AG04449 (cell line): ENCODE measurements around the gene CHCT1.
"Not testable (repeated sequence)": the region's sequence is repeated elsewhere in the genome, so short reads cannot be mapped to it uniquely, and the experiment has no call there.

Experiments used
- CTCF ChIA-PET: fragments of 350-600 bp; formaldehyde crosslinking; extraction: SDS; loops from one replicate; lab custom pipeline; 2021; ENCODE audit warnings: antibody characterized with exemption; lab: Yijun Ruan, JAX
- POLR2A ChIA-PET: fragments of 400-600, 350-600 bp; formaldehyde crosslinking; extraction: SDS; loops from one replicate; lab custom pipeline; 2020; ENCODE audit warnings: antibody characterized with exemption, inconsistent platforms; lab: Yijun Ruan, JAX
- DNase-seq: peaks from one replicate; pipeline ENCODE4 v3.0.0-alpha.2; 2010; ENCODE audit warnings: low read depth, low spot score
- H3K4me3 ChIP-seq: 2 replicates; pipeline ENCODE4 v1.5.1; 2011; ENCODE audit warnings: low read depth, mild to moderate bottlenecking, control low read depth, low read length
- TF ChIP-seq, protein P1 (sequence below): IDR thresholded peaks from one replicate; pipeline ENCODE4 v1.5.1; 2011; ENCODE audit warnings: mild to moderate bottlenecking, moderate library complexity, low read length, control low read depth, inconsistent platforms; ENCODE audit not compliant: insufficient read depth; ENCODE audit errors: missing control alignments

The CHCT1 gene

DNA sequence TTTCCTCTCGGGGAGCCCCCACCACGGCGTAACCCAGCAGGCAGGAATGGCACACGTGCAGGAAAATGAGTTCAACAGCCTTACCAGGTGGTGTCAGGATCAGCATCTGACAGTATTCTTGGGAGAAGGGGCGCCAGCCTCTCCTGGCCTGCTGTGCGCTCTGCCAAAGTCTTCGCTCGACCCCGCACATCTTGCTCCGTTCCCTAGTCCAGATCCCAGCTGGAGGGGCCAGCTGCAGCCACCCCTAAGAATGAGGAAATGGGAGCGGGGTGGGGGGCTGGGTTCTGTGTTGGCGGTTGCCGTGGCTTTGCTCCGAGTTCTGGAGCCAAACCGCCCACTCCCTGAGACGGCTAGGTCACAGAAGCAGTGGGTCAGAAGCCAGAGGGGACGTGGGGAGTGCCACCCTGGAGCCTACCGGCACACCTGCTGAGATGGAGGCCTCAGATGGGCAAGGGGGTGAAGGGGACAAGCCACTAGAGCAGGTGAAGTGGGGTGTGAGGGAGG is at the start of gene CHCT1:
Gene CHCT1, plus strand, starts transcription at position 328 of the 504 bp plus-strand sequence. Its CDS starts 104 bp downstream, at position 432.
- CTCF ChIA-PET: interaction anchor here (1.0 to 1.8 kb wide), 3 partner anchors 8 to 219 kb away, joined by 3 to 18 read pairs (median 3); no protein-coding TSS in a partner anchor
- TF ChIP-seq, protein P1, sequence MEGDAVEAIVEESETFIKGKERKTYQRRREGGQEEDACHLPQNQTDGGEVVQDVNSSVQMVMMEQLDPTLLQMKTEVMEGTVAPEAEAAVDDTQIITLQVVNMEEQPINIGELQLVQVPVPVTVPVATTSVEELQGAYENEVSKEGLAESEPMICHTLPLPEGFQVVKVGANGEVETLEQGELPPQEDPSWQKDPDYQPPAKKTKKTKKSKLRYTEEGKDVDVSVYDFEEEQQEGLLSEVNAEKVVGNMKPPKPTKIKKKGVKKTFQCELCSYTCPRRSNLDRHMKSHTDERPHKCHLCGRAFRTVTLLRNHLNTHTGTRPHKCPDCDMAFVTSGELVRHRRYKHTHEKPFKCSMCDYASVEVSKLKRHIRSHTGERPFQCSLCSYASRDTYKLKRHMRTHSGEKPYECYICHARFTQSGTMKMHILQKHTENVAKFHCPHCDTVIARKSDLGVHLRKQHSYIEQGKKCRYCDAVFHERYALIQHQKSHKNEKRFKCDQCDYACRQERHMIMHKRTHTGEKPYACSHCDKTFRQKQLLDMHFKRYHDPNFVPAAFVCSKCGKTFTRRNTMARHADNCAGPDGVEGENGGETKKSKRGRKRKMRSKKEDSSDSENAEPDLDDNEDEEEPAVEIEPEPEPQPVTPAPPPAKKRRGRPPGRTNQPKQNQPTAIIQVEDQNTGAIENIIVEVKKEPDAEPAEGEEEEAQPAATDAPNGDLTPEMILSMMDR: no peak
- DNase-seq: no peak
- peak within 1 kb of the TSS; percentile 60 for H3K4me3 ChIP-seq
- POLR2A ChIA-PET: no interaction called here

DNA sequence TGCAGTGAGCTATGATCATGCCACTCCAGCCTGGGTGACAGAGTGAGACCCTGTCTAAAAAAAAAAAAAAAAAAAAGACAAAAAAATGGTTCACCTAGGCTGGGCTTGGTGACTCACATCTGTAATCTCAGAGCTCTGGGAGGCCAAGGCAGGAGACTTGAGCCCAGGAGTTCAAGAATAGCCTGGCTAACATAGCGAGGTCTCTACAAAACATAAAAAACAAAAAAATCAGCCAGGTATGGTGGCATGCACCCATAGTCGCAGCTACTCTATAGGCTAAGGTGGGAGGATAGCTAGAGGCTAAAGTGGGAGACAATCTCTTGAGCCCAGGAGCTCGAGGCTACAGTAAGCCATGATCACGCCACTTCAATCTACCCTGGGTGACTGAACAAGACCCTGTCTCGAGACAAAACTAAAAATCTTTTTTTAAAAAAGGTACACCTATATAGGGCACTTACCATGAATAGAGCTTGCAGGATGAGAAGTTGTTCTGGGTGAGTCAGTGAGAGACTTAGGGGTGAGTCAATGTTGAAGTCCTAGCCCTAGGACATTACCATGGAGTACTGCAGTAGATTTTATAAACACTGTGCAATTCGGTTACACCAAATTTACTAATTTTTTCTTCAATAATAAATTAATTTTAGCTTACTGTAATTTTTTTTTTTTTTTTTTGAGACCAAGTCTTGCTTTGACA is 49.4 kb upstream of the CHCT1 start:
- ChIA-PET CTCF (interaction anchor here (0.9 to 1.3 kb wide), 2 partner anchors 10 to 59 kb away, joined by 3 read pairs; no protein-coding TSS in a partner anchor), POLR2A (interaction anchor here (0.8 to 1.1 kb wide), 2 partner anchors 15 to 19 kb away, joined by 3 to 4 read pairs; partner anchors contain the start of gene USP32)
- no peak overlapping the region for H3K4me3 ChIP-seq
- no peak for DNase-seq
- TF ChIP-seq, protein P1: no peak

DNA sequence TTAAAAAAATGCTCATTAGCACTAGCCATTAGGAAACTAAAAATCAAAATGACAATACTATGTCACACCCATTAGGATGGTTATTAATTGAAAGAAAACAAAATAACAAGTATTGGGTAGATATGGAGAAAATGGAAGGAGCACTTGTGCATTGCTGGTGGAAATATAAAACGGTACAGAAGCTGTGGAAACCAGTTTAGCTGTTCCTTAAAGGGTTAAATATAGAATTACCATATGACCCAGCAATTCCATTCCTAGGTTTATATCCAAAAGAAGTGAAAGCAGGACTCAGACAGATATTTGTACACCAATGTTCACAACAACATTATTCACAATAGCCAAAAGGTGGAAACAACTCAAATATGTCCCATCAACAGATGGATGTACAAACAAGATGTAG is 44.1 kb upstream of the CHCT1 start:
- CTCF ChIA-PET, POLR2A ChIA-PET, H3K4me3 ChIP-seq, DNase-seq: not testable (repeated sequence)

DNA sequence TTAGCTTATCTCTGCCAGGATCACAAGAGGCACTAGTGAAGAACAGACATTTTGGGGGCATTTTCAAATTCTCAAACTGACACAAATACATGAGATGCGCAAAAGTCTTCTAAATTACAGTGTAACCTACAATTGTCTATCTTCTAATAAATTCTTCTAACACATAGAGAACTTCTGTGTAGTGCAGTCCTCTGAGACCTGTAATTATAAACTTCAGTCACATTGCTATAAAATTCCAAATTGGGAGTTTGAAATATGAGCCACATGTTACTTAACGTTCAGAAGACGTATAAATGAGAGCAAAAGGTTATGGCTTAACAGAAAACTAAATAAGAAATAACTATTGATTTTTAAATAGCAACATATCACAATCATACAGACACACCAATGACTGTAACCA is 42.8 kb upstream of the CHCT1 start:
- POLR2A ChIA-PET, H3K4me3 ChIP-seq, DNase-seq: not testable (repeated sequence)
- CTCF ChIA-PET: interaction anchor here (1.7 kb wide), 1 partner anchor 9 kb away, joined by 4 read pairs; no protein-coding TSS in a partner anchor

DNA sequence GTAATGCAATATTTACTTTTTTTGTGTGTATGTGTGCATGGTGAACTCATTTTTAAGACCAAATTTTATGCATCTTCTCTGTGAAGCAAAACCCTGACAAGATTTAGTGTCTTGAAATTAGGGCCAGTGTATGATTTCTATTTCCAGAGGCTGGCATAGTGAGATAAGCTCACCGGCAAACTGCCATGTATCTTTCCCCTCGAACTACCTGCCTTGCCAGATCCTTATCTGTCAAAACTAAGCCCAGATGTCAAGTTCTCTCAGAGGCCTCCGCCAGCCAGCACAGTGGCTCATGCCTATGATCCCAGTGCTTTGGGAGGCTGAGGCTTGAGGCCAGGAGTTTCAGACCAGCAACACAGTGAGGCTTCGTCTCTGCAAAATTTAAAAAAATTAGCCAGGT is 40.3 kb upstream of the CHCT1 start:
- TF ChIP-seq, protein P1: no peak
- POLR2A ChIA-PET: no interaction called here

DNA sequence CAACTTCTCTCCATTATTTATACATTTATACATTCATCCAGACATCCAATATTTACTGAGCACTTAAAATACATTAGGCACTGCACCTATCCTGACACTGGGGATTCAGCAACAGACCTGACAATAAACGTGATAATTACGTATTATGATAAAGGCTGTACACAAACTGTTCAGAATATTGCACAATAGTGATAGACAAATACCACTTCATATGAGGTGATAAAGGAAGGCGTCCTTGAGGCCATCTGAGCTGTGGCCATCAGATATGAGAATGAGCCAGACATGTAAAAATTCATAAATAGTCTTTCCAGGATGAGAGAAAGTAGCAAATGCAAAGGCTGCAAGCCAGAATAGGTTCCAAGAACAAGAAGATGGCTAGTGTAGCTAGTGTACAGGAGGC is 38.9 kb upstream of the CHCT1 start:
- no peak overlapping the region for H3K4me3 ChIP-seq
- TF ChIP-seq, protein P1: no peak
- DNase-seq: no peak
- POLR2A ChIA-PET: interaction anchor here (0.6 kb wide), 1 partner anchor 249 kb away, joined by 3 read pairs; no protein-coding TSS in a partner anchor
- CTCF ChIA-PET: interaction anchor here (0.8 to 1.7 kb wide), 2 partner anchors 11 to 152 kb away, joined by 4 read pairs; no protein-coding TSS in a partner anchor

More for the DNA sequence above, 40.3 kb upstream of the CHCT1 start:
- H3K4me3 ChIP-seq: no peak overlapping the region
- CTCF ChIA-PET: no interaction called here
- DNase-seq: no peak

DNA sequence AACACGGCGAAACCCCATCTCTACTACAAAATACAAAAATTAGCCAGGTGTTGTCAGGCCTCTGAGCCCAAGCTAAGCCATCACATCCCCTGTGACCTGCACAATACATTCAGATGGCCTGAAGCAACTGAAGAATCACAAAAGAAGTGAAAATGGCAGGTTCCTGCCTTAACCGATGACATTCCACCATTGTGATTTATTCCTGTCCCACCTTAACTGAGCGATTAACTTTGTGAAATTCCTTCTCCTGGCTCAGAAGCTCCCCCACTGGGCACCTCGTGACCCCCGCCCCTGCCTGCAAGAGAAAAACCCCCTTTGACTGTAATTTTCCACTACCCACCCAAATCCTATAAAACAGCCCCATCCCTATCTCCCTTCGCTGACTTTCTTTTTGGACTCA is 37.4 kb upstream of the CHCT1 start:
- DNase-seq, CTCF ChIA-PET, H3K4me3 ChIP-seq, POLR2A ChIA-PET: not testable (repeated sequence)
